GM19239 (cell line): ENCODE results near the gene HTR3A.
"Not testable (repeated sequence)": the region's sequence is repeated elsewhere in the genome, so short reads cannot be mapped to it uniquely, and the experiment has no call there.

Source experiments
- DNase-seq: peaks from one replicate; pipeline ENCODE4 v3.0.0; 2011; ENCODE audit warnings: low spot score; ENCODE audit not compliant: insufficient read length
- FAIRE-seq: peaks from 2 replicates; lab custom pipeline; 2011; peaks lifted over from hg19 to GRCh38; lab: Jason Lieb, UNC

Gene HTR3A

DNA sequence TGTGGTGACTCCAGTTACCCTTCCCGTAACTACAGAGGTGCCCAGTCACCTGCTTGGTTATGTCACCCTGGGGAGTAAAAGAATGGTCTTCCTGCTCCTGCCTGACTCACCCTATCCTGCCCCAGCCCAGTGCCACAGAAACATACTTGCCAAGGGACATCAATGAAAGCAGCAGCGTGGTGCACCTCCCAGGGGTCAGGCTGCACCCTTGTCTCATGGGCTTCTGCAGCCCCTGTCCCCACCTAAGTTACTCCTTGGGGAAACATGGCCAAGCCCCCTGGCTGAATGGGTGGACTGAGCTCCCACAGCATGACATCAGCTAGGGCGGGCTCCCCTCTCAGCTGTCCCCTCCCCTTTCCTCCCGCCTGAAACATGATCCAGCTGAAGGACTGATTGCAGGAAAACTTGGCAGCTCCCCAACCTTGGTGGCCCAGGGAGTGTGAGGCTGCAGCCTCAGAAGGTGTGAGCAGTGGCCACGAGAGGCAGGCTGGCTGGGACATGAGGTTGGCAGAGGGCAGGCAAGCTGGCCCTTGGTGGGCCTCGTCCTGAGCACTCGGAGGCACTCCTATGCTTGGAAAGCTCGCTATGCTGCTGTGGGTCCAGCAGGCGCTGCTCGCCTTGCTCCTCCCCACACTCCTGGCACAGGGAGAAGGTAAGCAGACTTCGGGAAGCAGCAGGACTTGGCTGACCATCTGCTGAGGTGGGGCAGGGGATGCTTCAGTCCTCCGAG, at the start of gene HTR3A:
TSS of gene HTR3A (plus strand) at position 368 of the 730 bp plus-strand sequence. CDS start at position 586, 218 bp downstream.
- FAIRE-seq (no peak), DNase-seq (no peak)

DNA sequence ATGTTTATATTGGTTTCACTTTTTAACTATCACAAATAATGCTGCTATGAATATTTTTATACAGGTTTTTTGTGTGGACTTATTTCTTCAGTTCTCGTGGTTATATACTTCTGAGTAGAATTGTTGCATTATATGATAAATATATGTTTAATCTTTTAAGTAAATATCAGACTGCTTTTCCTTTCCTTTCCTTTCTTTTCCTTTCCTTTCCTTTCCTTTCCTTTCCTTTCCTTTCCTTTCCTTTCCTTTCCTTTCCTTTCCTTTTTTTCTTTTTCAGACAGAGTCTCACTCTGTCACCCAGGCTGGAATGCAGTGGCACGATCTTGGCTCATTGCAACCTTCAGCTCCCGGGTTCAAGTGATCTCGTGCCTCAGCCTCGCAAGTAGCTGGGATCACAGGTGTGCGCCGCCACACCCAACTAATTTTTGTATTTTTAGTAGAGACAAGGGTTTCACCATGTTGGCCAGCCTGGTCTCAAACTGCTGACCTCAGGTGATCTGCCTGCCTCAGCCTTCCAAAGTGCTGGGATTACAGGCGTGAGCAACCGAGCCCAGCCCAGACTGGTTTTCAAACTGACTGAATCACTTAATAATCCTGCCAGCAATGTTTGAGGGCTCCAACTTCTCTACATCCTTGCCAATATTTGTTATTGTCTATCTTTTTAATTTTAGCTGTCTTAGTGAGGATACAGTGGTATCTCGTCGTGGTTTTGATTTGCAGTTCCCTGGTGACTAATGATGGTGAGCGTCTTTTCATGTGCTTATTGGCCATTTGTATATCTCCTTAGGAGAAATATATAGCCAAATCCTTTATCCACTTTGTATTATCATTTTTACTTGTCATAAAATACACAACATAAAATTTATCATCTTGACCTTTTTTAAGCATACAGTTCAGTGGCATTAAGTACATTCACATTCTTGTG, 48.4 kb upstream of the HTR3A start:
- FAIRE-seq (no peak), DNase-seq (no peak)

DNA sequence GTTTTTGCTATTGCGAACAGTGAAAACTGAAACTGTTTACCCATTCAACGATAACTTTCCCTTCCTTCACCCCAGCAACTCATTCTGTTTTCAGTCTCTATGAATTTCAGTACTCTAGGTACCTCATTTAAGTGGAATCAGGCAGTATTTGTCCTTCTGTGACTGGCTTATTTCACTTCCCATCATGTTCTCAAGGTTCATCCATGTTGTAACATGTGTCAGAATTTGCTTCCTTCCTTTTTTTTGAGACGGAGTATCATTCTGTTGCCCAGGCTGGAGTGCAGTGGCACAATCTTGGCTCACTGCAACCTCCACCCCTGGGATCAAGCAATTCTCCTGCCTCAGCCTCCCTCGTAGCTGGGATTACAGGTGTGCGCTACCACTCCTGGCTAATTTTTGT, 46.6 kb upstream of the HTR3A start:
- no peak for DNase-seq
- no peak for FAIRE-seq

GRCh38 chr11:113932788-113933187, 42.1 kb upstream of the HTR3A start:
- FAIRE-seq (no peak), DNase-seq (no peak)

DNA sequence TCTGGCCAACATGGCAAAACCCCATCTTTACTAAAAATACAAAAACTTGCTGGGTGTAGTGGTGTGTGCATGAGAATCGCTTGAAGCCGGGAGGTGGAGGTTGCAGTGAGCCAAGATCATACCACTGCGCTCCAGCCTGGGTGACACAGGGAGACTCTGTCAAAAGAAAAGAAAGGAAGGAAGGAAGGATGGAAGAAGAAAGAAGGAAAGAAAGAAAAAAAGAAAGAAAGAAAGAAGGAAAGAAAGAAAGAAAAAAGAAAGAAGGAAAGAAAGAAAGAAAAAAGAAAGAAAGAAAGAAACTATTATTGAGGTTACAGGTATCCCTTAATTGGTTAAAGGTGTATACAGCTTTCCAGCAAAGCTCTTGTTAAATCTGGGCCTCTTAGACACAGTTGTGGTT, 40.7 kb upstream of the HTR3A start:
- not testable (repeated sequence) for DNase-seq, FAIRE-seq

GRCh38 chr11:113934761-113935160, 40.1 kb upstream of the HTR3A start:
- FAIRE-seq: no peak

GRCh38 chr11:113935858-113936257, 39.0 kb upstream of the HTR3A start:
- no peak for DNase-seq
- FAIRE-seq: no peak

More at GRCh38 chr11:113934761-113935160, 40.1 kb upstream of the HTR3A start:
- DNase-seq: no peak

DNA sequence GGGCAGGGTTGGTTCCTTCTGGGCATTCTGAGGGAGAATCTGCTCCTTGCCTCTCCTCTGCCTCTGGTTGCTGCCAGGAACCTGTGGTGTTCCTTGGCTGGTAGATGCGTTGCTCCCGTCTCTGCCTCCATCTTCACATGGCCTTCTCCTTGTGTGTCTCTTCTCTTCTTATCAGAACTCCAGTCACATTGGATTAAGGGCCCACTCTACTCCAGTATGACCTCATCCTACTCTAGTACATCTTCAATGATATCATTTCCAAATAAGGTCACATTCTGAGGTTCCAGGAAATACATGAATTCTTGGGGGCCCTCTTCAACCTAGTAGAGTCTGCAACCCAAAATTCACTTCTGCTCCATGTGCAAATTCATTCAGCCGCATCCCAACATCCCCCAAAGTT, 37.0 kb upstream of the HTR3A start:
- DNase-seq: no peak
- FAIRE-seq: no peak

DNA sequence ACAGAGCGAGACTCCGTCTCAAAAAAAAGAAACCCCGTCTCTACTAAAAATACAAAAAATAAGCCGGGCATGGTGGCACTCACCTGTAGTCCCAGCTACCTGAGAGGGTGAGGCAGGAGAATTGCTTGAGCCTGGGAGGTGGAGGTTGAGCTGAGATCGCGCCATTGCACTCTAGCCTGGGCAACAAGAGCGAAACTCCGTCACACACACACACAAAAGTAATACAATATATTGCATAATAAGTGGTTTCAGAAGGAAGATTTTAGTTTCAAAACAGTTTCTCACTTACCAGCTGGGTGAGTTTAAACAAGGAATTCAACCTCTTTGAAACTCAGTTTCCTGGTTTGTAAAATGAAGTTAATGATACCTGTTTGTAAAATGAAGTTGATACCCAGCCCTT, 32.7 kb upstream of the HTR3A start:
- DNase-seq (no peak), FAIRE-seq (no peak)

- FAIRE-seq: not testable (repeated sequence)
Observed at GRCh38 chr11:113946162-113946561, 28.7 kb upstream of the HTR3A start.

DNA sequence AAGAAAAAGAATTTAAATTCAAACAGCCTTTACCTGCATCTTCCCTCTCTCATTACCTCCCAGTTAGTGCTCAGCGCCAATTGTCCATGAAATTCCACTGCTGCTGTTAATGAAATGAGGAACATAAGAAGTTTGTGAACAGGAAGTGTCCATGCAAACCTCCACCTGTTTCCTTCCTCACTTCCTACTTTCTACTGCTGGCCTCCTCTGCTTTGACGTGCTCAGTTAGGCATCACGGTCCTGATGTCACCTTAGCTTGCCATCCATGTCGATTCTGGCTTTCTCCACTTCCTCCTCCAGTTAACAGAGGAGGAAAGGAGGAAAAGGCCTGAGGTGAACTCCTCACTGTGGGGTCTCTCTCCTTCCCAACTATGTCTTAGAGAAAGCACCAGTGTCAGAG, 26.9 kb upstream of the HTR3A start:
- FAIRE-seq (no peak), DNase-seq (no peak)

More at GRCh38 chr11:113946162-113946561, 28.7 kb upstream of the HTR3A start:
- not testable (repeated sequence) for DNase-seq

DNA sequence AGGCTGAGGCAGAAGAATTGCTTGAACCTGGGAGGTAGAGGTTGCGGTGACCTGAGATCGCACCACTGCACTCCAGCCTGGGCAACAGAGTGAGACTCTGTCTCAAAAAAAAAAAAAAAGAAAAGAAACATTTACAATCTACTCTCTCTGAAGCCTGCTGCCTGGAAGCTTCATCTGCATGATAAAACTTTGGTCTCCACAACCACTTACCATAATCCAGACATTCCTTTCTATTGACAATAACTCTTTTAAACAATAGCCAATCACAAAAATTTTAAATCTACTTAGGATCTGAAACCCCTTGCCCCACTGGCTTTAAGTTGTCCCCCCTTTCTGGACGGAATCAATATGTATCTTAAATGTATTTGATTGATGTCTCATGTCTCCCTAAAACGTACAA, 25.0 kb upstream of the HTR3A start:
- no peak for FAIRE-seq

GRCh38 chr11:113951537-113951936, 23.4 kb upstream of the HTR3A start:
- no peak for FAIRE-seq
- DNase-seq: no peak

More for the DNA sequence above, 25.0 kb upstream of the HTR3A start:
- no peak for DNase-seq

- DNase-seq (no peak), FAIRE-seq (no peak)
Observed at GRCh38 chr11:113952070-113952469, 22.8 kb upstream of the HTR3A start.

DNA sequence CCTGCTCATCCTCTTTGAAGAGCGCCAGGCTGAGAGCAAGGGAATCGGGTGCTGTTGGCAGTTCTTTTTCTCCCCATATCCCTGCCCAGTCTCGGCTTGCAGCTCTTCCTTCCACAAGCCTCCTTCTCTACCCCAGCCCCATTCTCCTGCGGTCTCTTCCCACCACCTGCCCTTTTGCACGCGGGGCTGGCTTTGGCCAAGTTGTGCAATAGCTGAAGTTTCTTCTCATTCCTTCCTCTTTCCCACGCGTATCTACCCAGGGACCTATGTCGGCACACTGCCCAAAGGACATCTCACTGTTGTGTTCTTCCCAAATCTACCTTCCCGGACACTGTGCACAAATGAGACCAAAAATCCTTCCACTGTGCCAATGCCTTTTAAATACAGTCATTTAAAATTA, 22.3 kb upstream of the HTR3A start:
- no peak for FAIRE-seq
- DNase-seq: no peak

DNA sequence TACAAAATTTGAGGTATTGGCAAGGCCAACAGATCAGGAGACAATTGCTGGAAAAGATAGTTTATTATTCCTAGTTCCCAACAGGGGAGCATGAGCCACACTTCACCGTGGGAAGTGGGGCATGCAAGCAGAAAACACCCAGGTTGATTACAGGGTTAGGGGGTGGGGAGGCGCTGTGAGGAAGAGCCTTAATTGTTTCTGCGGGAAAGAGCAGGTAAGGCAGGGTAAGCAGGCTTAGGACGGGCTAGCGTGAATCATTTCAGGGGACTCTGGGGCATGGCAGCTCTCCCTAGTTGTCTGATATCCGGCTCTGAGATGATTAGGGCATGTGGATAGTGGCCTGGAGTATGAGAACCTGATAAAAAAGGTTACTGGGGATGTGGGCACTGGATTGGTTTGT, 20.7 kb upstream of the HTR3A start:
- DNase-seq (no peak), FAIRE-seq (no peak)

DNA sequence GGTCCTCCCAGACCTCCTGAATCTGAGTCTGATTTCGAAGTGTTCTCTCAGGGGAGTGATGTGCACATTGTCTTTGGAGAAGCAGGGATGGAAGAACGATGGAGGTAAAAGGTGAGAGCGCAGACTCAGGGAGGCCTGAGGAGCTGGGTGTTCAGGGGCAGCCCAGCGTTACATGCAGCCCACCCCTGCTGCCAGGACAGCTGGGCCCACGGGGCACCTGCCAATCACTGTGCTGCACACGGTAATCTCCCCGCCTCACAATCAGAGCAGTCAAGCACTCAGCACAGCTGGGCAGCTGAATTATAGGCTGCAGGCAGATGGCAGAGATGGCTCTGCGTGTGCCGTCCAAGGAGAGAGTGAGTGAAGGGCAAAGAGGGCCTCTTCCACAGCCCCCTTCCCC, 17.9 kb upstream of the HTR3A start:
- FAIRE-seq (no peak), DNase-seq (no peak)

DNA sequence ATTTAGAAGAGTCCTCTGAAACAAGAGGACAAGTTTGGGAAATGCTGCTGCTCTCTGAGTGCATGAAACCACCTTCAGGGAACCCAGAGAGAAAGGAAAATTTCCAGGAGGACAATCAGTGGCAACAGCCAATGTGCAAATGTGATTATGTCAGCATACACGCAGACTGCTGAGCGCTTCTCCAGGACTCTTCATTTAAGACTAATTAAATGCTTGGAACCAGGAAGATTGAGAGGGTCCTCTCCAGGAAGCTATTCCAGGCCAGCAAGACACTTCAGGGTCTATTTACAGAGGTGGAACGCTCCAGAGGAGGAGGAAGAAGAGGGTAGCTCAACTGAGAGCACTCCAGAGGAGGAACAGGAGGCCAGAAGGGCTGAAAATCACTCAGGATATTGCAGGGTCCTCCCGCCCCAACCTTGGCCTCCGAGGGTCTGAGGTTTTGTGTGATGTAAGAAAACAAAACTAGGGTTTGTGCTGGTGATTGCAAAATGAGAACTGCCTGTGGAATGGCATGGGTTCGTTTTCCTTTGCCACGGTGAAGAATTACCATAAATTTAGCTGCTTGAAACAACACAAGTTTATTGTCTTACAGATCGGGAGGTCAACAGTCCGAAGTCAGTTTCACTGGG, 14.1 kb upstream of the HTR3A start:
- no peak for FAIRE-seq
- no peak for DNase-seq

- no peak for FAIRE-seq
- no peak for DNase-seq
Observed at GRCh38 chr11:113967361-113967760, 7.5 kb upstream of the HTR3A start.

DNA sequence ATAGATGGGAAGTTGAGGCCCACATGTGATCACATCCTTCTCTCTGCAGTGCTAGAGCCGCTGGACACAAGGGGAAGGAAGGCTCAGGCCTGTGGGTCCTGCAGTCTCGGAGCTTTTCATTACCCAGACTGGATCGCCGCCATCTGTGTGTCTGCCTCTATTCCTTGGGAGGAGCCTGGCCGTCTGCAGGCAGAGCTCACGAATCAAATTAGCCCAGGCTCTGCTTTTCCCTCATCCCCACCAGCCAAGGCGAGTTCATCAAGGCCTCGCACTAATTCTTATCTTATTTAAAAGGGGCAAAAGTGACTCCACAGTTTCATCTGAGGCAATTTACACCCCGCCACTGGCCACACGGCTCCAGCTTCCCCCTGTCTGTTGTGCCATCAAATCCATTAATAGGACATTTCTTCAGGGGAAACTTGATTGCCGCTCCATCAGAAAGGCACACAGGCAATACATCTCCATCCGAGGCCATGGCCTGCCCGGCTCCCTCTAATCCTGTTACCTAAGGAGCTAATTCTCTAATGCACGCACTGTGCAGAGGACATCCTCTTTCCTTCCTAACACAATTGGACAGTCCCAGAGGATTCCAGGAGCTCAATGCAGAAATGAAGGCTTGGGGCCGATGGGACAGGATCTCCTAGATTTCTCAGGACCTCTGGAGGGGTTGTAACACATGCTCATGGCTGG, 3.3 kb upstream of the HTR3A start:
- DNase-seq (no peak), FAIRE-seq (no peak)
